HEK293T (cell line): Measurements from ENCODE around the gene RBP5.

Experiments used
- BHLHE40 ChIP-seq: fragments of 450-650 bp; IDR thresholded peaks from 2 replicates; pipeline ENCODE4 v1.6.1; 2016; ENCODE audit warnings: mild to moderate bottlenecking, moderate library complexity, borderline replicate concordance
- ELF4 ChIP-seq: fragments of 450-650 bp; IDR thresholded peaks from 2 replicates; pipeline ENCODE4 v1.6.1; 2017; ENCODE audit warnings: antibody characterized with exemption
- FOXA1 ChIP-seq: fragments of 450-650 bp; IDR thresholded peaks from 2 replicates; pipeline ENCODE4 v1.6.1; 2016; ENCODE audit warnings: mild to moderate bottlenecking
- FOXK2 ChIP-seq: fragments of 450-650 bp; IDR thresholded peaks from 2 replicates; pipeline ENCODE4 v1.6.1; 2016; ENCODE audit warnings: mild to moderate bottlenecking
- FOXM1 ChIP-seq: fragments of 450-650 bp; IDR thresholded peaks from 2 replicates; pipeline ENCODE4 v1.6.1; 2017; ENCODE audit warnings: mild to moderate bottlenecking, borderline replicate concordance
- HDGF ChIP-seq: fragments of 450-650 bp; IDR thresholded peaks from 2 replicates; pipeline ENCODE4 v1.6.1; 2017; ENCODE audit warnings: antibody characterized with exemption, borderline replicate concordance
- LEF1 ChIP-seq: fragments of 450-650 bp; IDR thresholded peaks from 2 replicates; pipeline ENCODE4 v1.6.1; 2017; ENCODE audit warnings: mild to moderate bottlenecking, borderline replicate concordance
- NFRKB ChIP-seq: fragments of 450-650 bp; IDR thresholded peaks from 2 replicates; pipeline ENCODE4 v1.6.1; 2016; ENCODE audit warnings: mild to moderate bottlenecking, moderate library complexity
- SP1 ChIP-seq: fragments of 450-650 bp; IDR thresholded peaks from 2 replicates; pipeline ENCODE4 v1.6.1; 2017
- SUZ12 ChIP-seq: fragments of 450-650 bp; IDR thresholded peaks from 2 replicates; pipeline ENCODE4 v1.6.1; 2016; ENCODE audit warnings: mild to moderate bottlenecking
- TARDBP ChIP-seq: fragments of 450-650 bp; IDR thresholded peaks from 2 replicates; pipeline ENCODE4 v1.6.1; 2016
- TF ChIP-seq, protein P1 (sequence below): fragments of 450-650 bp; IDR thresholded peaks from 2 replicates; pipeline ENCODE4 v1.6.1; 2016

DNA sequence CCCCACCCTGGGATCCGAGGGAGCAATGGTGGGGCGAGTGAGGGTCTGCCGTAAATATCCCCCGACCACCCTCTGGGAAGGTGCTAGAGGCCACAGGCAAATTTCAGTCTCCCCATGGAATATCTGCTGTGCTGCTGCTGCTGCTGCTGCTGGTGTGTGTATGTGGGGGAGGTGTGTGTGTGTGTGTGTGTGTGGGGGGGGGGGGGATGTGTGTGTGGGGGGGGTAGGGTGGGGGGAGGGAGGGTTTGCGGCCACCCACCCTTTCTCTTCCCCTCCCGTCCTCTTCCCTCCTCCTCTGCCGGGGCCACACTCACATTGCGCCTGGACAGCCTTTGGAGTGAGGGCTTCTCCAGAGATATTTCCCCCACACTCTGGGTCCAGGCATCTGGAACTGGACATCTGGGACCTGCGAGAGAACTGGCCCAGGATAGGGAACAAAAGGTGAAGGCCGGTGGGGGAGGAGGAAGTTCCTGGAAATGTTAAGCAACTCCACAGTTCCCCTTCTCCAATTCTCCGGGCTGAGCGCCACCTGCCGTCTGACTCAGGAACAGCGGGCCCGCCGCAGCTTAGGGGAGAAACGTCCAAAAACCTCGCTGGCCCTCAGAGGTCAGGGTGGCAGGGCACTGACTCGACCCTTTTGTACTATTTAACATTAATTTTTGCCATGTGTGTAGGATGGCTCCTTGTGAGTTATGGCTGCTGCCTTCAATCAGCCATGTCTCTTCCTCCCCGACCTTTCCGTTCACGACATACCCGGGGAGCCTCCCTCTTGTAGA is 19.7 kb downstream of the RBP5 start, which contains the start of gene C1RL:
- TF ChIP-seq SP1, result no peak
- TF ChIP-seq FOXK2, result no peak
- TF ChIP-seq BHLHE40, result no peak
- TF ChIP-seq FOXM1, result no peak
- TF ChIP-seq ELF4, result no peak
- TF ChIP-seq FOXA1, result no peak
- TF ChIP-seq HDGF, result no peak
- TF ChIP-seq SUZ12, result no peak
- TF ChIP-seq, protein P1, sequence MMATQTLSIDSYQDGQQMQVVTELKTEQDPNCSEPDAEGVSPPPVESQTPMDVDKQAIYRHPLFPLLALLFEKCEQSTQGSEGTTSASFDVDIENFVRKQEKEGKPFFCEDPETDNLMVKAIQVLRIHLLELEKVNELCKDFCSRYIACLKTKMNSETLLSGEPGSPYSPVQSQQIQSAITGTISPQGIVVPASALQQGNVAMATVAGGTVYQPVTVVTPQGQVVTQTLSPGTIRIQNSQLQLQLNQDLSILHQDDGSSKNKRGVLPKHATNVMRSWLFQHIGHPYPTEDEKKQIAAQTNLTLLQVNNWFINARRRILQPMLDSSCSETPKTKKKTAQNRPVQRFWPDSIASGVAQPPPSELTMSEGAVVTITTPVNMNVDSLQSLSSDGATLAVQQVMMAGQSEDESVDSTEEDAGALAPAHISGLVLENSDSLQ, result no peak
- TF ChIP-seq LEF1, result no peak
- TF ChIP-seq TARDBP, result no peak
- TF ChIP-seq NFRKB, result no peak
